Amniotic stem cell (primary cell): ENCODE measurements around the gene ART4.

ENCODE experiments used
- DNase-seq: peaks from one replicate; lab custom pipeline; 2025; lab: John Stamatoyannopoulos, UW

The ART4 gene

DNA sequence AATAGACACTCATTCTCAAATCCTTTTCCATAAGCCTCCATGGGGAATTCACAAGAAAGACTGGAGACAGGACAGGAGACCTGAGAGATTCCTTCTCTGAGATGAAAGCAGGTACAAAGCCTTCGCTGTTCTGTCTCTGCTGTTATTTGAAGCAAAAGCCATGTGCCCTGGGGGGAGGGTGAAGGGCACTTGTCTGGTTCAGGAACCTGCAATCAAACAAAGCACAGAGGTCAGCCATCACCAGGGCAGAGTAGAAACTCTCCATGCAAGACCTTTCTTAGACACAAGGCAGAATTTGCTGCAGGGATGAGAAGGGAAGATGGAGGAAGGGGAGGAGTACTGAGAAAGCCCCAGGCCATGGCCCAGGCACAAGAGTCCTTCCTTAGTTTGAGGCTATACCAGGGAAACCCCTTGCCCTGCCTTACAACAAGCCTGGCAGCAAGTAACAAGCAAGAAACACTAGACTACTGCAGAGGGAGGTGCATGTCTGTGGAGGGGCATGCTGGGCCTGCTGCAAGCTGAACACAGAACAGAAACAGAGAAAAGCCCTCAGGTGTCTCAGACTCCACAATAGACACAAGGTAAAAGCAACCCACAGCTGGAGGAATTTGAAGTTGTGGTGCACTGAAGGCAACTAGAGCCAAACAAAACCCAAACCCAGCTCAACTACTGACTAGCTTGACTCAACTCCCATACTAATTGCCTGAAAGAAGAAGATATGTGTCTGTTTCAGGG lies 7.8 kb upstream of the ART4 start:
- DNase-seq: no peak

DNA sequence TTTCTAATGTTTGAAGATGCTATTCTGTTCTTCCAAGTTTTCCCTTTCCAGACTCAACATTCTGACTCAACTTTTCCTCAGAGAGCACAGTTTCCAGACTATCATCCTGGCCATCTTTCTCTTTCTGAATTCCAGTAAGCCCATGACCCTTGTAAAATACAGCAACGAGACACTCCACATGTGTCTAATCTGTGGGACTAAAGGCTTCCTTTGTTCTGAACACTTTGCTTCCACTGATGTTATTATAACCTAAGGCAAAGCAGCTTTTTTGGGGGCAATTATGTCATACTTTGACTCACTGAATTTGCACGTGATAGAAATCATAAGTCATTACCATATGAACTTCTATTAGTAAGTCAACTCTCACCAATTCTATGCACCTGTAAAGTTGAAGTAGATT lies 6.3 kb upstream of the ART4 start:
- no peak for DNase-seq

DNA sequence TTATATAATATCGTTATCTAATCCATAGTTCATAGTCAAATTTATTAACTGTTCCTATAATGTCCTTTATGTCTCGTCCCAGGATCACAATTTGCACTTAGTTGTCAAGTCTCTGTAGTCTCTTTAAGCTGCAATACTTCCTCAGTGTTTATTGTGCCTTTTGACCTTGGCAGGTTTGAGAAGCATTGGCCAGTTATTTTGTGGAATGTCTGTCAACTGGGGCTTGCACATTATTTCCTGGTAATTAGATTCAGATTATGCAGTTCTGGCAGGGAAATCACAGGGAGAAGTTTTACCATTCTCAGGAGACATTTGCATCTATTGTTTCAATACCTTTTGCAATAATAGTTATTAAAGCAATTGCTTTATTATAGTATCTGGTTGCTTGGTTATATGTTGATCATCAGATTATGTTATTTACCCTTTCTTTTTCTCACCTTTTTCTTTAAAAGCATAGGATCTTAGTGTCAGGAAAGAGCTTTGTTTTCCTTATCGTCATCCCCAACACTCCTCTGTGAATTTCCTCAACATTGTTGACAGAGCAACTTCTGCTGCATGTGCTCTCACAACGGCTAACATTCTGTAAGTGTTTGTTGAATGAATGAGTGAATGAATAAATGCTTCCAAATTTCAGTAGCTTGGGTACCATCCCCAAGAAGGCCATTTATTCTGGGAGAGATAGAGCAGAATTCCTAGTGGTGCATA lies 3.7 kb upstream of the ART4 start:
- DNase-seq: no peak

DNA sequence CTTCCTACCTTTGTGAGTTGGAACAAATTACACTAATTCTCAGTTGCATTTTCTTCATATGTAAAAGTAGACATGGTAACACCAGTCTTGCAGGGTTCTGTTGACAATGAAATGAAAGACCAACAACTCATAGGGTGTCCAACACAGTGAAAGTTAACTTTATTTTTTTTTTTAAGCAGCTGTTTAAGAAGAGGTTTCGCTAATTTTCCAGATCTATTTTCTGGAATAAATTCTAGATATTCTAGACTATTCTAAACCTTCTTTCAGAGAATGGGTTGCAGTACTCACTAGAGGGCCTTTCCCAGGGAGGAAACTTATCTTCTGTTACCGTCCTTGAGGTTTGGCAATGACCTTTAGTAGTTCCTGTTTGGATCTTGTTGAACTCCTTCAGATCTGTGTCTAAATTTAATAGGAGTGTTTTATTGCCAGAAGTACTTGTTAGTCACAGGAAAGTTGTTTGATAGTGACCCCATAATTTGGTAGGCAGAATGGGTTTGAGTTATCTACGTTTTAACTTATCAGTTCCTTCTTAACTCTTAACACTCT lies 2.8 kb upstream of the ART4 start:
- no peak for DNase-seq

DNA sequence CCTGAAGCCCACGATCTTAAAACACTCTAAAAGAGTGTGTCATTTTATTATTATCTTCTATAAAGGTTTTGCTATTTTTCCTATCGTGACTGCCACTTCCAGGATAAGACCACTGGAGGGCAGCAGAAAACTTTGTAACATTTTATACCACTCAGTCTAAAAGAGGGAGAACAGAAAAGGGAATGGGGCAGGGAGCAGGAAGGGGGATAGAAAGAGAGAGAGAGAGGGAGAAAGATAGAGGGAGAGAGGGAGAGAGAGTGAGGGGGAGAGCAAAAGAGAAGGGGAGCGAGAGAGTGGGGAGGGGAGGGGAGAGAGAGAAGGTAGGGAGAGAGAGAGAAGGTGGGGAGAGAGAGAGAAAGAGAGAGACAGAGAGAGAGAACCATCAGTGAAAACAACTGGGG lies 2.0 kb upstream of the ART4 start:
- DNase-seq: peak; percentile 22

DNA sequence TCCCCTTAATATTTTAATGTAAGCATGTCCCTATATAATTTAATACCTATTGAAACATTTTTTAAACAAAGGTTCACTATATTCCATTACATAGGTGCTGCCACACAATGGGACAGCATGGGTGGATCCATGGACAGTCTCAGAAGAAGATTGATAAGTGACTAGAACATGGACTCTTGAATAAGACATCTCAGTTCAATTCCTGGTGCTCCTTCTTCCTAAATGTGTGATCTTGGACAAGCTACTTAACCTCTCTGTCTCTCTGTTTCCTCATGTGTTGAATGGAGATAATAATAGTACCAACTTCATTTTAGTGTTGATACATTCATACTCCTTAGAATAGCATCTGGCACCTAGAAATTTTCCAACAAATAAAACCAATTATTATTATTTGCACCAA lies 1.1 kb upstream of the ART4 start:
- DNase-seq: no peak

DNA sequence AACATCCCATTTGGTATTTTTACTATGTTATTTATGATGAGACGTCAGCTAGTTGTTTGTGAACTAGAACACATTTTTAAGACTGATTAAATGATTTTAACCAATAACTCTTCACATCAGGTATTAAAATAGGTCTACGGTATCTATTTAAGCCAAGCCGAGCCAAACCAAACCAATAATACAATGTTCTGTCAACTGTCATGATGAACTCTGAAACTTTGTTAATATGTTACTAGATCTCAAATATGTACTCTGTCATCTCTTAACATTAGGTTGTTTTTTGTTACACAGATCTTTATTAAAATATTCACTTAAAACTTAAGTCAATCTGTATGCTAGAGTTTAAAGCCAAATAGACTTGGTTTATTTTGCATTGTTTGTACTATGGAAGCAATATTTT lies 1.0 kb downstream of the ART4 start:
- no peak for DNase-seq

DNA sequence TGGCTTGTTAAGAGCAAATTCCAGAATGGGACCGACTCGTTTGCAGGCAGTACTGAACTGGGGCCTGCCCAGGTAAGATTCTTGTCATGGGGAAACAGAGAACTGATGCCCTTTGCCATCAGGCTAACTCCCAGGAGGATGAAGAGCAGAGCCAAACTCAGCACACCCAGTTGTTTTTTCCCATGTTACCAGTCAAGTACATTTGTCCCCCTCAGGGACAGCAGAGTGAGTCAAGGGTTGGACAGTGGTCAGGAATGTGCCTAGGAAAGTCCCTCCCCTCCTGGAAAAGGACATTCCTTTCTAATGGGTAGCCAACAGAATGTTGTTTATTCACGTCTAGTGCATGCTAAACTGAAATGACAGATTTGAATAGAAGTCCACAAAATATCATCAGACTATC lies 1.6 kb downstream of the ART4 start:
- no peak for DNase-seq

DNA sequence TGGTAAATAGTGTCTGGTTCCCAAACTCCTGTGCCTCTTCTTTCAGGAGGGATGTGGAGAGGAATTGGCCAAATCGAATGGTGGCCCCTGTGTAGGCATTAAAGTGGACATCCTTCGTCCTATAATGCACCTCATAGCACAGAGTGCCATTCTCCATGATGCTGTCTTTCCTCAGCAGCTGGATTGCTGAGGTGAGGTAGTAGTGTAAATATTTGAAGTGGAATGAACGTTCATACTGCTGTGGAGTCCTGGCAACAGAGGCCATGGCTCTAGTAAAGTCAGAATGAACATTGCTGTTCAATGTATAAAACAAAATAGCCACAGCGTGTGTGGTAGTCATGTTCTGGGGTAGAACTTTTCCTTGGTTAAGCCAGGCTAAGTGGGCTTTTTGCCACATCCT lies 2.7 kb downstream of the ART4 start:
- no peak for DNase-seq

DNA sequence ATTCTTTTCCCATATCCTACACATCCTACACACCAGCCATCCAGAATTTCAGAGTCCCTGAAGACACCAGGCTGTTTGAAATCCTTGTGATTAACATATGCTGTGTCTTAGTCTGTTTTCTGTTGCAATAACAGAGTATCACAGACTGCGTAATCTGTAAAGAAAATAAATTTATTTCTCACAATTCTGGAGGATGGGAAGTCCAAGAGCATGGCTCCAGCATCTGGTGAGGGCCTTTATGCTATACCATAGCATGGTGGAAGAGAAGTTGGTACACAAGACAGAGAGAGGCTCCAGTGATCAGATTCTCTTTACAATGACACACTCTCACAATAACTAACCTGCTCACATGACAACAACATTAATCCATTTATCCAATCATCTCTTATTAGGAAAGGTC lies 4.1 kb downstream of the ART4 start:
- DNase-seq: no peak

DNA sequence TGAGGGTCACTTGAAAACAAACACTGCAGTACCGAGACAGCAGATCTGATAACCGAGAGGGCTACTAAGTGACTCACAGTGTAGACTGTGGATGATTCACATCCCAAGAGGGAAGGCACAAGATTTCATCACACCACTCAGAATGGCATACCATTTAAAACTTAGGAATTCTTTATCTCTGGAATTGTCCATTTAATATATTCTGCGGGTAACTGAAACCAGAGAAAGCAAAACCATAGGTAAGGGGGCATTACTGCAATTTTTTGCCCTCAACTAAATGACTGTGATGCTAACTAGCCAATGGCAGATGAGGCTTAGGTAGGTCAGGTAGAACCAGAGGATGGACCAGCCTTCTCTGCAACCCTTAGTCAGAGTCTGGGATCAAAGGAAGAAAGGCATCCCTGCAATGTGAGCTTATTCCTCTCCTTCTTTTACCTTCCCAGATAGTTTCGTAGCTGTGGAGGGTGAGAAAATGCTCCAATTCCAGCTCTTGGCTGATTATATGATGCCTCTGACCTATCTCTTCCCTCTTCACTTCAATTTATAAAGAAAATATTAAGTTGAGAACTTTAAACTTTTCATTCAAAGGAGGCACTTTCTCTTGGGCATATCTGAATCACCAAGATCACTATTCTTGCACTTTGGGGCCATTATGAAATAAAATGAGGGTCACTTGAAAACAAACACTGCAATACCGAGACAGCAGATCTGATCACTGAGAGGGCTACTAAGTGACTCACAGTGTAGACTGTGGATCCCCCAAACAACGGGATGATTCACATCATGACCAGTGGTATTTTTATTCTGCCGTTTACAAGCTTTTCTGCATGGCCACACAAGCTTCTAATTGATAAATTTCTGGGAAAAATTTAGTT lies 6.8 kb downstream of the ART4 start:
- peak; percentile 61 for DNase-seq

DNA sequence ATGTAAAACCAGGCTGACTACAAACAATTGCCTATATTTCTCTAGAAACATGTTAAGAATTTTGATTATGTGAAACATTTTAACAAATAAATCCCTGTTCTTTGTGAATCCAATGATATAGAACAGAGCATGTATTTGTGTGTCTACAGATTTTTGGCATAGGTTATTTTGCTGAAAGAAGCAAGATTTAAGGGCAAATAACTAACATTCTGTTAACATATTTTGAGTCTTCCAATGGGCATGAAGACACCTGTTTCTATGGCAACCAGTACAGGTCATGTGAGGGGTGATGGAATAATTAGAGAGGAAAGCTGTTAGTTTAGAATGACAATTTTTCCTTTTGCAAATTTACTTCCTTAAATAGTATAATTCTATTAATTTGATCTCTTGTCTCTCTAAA lies 8.8 kb downstream of the ART4 start:
- DNase-seq: no peak

DNA sequence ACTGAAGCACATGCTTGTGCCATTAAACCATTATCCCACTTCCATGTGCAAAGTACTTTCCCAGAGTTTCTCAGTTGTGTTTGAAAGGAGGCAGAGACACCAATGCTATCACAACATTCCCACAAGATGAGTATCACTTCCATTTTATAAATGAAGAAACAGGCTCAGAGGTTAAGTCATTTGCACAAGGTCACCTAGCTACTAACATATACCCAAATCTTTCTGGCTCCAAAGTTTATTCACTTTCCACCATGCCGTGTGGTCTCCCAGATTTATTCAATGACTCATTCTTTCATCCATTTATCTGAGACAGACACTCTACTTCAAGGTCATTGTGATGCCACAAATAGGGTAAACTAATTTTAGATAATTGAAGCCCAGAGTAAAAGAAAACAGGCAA lies 9.4 kb downstream of the ART4 start:
- DNase-seq: no peak

DNA sequence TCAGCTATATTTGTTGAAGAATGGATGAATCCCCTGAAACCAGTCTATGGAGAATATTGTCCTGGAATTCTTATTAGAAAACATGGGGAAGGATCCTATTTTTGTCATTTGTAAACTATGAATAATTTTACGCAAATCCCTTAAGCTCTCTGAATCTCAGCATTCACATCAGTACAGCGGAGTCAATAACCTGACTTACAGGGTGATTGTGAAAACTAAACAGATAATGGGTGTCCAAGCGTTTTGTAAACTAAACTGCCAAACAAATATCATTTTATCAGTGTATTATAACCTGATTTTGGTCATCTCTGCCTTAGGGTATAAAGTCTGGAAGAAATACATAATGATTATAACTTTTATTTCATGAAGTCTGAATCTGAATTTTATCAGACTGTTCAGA lies 10.0 kb downstream of the ART4 start:
- no peak for DNase-seq

DNA sequence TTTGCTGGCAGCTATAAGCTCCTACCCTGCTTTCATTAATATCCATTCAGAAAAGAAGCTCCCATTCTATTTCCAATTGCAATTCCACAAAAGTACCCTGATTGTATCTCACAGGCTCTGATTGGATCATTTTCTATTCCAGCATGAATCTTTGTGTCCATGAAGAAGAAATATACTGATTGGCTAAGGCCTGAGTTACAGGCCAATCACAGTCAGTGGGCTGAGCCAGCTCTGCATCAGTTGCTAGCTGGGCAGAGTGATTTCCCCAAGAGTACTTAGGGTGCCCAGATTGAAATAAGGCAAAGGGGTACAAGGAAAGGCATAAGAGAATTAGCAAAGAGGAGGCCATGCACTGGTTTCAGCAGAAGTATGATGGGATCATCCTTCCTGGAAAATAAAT lies 14.4 kb downstream of the ART4 start:
- DNase-seq: no peak

DNA sequence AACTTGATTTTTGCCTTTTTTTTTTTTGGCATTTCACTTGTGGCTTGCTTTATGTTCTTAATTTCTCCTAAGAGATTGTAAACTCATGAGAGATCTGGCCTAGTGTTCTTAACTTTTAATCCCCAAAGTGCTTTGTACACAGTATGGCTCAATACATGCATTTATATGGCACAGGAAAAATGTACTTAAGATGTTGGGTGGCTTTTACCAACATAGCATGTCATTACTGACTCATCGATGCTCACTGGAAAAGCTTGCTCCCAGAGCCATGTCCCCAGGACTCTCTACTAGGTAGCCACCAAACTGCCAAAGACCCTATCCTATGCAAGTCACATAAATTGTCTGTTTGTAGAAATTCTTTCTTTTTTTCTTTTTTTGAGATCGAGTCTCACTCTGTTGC lies 16.3 kb downstream of the ART4 start:
- no peak for DNase-seq

DNA sequence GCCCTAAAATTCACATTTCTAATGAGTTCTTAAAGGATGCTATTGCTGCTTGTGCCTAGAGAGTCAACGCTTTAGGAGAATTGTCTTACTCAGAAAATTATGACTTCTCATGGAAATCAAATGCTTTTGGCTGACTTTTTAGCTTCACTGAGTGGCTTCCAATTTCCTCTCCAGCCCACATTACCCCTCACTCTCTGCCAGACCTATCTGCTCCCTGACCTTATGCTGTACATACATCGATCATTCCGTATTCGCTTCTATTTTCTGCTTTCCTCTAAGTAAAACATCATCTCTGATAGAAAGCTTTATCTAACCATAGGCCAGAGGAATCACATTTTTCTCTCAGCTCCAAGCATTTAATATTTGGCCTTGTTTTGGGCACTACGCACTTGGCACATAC lies 16.8 kb downstream of the ART4 start:
- DNase-seq: no peak

DNA sequence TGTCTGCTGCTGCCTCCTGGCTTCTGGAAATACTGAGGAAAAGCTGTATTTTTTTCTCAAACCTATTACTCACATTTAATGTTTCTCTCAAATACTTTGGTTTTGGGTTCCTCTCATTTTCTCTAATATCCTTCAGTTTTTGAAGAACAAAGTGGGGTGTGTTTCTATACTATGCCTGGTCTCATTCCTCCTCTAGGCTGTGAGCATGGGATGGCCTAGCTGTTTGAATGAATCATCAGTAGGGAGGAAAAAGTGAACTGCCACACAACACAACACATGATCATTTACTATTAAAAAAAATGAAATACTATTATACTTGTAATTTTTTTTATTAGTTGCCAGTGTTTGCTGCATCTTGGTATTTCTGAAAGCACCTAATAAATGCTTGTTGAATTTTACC lies 18.1 kb downstream of the ART4 start:
- DNase-seq: no peak

DNA sequence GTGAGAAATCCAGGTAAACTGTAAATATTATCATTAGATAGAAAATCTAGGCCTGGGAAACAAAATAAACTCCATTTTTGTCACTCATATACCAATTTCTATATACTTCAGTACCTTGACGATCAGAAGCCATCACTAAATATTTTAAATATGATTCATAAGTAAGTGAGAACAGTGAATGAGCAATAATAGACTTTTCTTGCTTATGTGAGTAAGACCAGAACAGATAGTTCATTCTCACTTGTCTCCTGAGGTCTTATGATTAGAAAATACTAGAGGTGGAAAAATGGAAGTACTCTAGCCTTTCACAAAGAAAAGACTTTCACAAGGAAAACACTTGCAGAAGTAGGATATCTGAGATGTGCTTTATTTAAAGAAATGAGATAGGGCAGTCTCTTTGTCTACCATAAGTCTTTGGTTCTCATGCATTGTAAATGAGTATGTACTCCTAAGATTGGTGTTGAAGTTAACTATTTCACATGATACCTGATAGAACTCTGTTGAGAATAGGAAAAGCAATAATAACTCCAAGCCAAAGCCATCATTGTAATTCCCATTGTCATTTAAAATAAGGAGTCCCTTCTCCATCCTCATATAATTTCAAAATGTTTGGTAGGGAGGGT lies 19.2 kb downstream of the ART4 start:
- no peak for DNase-seq

DNA sequence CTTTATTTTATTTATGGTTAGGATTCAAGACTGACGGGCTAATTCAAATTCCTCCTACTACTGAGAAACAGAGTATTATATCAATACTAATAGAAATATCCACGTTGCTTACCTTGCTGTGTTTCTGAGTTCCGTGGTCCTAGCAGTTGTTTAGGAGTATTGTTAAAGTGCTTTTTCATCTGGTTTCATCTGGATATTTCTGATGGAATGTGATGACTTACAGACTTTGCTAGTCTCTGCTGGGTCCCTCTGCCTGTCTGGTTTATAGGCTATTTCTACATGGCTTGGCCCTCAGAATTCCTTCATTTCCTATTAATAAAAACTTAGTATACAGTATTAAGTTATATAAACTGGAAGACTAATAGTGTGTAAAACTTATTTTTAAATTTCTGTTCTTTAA lies 29.3 kb downstream of the ART4 start, which contains the start of gene SMCO3:
Gene SMCO3 (minus strand): TSS at position 169 of the 400 bp plus-strand sequence. CDS start 7,502 bp downstream, outside the sequence.
- no peak for DNase-seq

DNA sequence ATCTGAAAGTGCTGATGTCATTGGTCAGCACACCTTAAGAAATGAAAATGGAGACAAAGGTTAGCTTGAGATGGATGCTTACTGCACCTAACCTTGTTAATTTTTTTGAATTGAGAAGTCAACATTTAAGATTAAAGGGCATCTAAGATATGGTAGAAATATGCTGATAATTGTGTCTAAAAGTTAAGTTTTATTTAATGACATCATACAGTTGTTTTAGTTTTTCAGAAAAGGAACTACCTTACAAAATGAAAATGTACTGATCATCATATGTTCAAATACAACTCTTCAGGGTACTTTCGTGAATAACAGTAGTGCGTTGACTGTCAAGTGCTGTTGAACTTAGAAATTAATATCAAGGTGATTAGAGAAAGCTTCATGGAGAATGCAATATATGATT lies 31.8 kb downstream of the ART4 start:
- DNase-seq: no peak

DNA sequence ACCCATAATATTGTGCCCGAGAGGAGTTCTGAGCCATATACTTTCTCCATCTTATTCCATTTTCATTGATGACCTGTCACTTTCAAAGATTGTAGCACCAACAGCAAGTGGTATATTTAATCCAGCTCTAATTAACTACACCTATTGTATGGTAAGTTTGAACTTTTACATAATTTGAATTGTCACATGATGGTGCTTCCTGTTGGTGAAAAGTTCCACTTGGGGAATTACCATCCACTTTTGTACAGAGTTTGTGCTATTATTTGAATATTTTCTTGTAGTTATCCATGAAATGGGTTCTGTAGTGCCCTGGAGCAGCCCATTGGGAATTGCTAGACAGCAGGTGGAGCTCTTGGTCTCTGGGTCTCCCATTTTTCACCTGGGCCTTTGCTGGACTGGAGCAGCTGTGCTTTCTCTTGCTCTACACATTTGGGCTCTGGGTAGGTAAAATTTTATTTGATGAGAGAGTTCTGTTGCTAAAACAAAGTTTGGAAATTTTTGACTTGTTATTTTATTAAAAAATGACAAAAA lies 32.3 kb downstream of the ART4 start:
- DNase-seq: no peak
